PC-9 (cell line): ENCODE measurements around the gene PEF1. TPM values are rescaled to one million over a fixed set of nuclear protein-coding genes. Genes with fewer than 3 reads are reported as not detected.

Source experiments
- BruUV-seq: library from RNA; stranded (reverse); fragments of 400-500 nt; replicated peaks from 2 replicates; lab custom pipeline; 2021; lab: Mats Ljungman, UMichigan
- CTCF ChIA-PET: fragments of 300-600 bp; sonication (Branson Sonifier 250); formaldehyde crosslinking; loops from one replicate; lab custom pipeline; 2022; ENCODE audit warnings: antibody characterized with exemption; lab: Charles Lee
- POLR2A ChIA-PET: fragments of 300-600 bp; sonication (Branson Sonifier 250); formaldehyde crosslinking; loops from one replicate; lab custom pipeline; 2022; ENCODE audit warnings: antibody characterized with exemption; ENCODE audit not compliant: unreplicated experiment; lab: Charles Lee
- DNase-seq, 2 experiments: peaks; one replicate each; pipeline versions ENCODE4 v3.0.0 to v3.0.0-alpha.2; 2015 to 2022; ENCODE audit warnings: mixed read lengths in 1 of 2
- H2AFZ ChIP-seq: fragments of 200-600 bp; sonication (generic); 2 replicates; pipeline ENCODE4 v1.8.1; 2017; ENCODE audit warnings: antibody characterized with exemption
- H3F3A ChIP-seq: fragments of 200-600 bp; sonication (generic); 2 replicates; pipeline ENCODE4 v1.8.1; 2017; ENCODE audit warnings: antibody characterized with exemption, mild to moderate bottlenecking, low read depth; ENCODE audit not compliant: insufficient read depth
- H3K27ac ChIP-seq: fragments of 200-600 bp; sonication (generic); 2 replicates; pipeline ENCODE4 v1.6.1; 2016; ENCODE audit warnings: mixed run types
- H3K27me3 ChIP-seq: fragments of 200-600 bp; sonication (generic); 2 replicates; pipeline ENCODE4 v1.6.1; 2016; ENCODE audit warnings: low read depth, mixed run types; ENCODE audit not compliant: insufficient read depth
- H3K36me3 ChIP-seq: fragments of 200-600 bp; sonication (generic); 2 replicates; pipeline ENCODE4 v1.6.1; 2016; ENCODE audit warnings: low read depth, mixed run types
- H3K4me1 ChIP-seq: fragments of 200-600 bp; sonication (generic); replicated peaks from 2 replicates; pipeline ENCODE4 v1.6.1; 2016; ENCODE audit warnings: mixed run types; ENCODE audit not compliant: insufficient read depth
- H3K4me2 ChIP-seq: fragments of 200-600 bp; sonication (generic); 2 replicates; pipeline ENCODE4 v1.6.1; 2017; ENCODE audit warnings: mixed run types
- H3K4me3 ChIP-seq: fragments of 200-600 bp; sonication (generic); 2 replicates; pipeline ENCODE4 v1.6.1; 2016; ENCODE audit warnings: mixed run types
- H3K79me2 ChIP-seq: fragments of 200-600 bp; sonication (generic); 2 replicates; pipeline ENCODE4 v1.6.1; 2017; ENCODE audit warnings: low read depth, mixed run types
- H3K9me2 ChIP-seq: fragments of 200-600 bp; sonication (generic); 2 replicates; pipeline ENCODE4 v1.8.1; 2017; ENCODE audit warnings: mild to moderate bottlenecking; ENCODE audit not compliant: insufficient read depth
- H3K9me3 ChIP-seq: fragments of 200-600 bp; sonication (generic); 2 replicates; pipeline ENCODE4 v1.8.1; 2016; ENCODE audit warnings: low read depth; ENCODE audit not compliant: insufficient read depth
- H4K20me1 ChIP-seq: fragments of 200-600 bp; sonication (generic); 2 replicates; pipeline ENCODE4 v1.8.1; 2017; ENCODE audit not compliant: insufficient read depth
- EZH2 ChIP-seq: fragments of 200-600 bp; sonication (generic); IDR thresholded peaks from 2 replicates; pipeline ENCODE4 v1.8.0; 2017; ENCODE audit warnings: antibody characterized with exemption, low read depth
- intact Hi-C: fragments of 100-400 bp; cut with micrococcal nuclease; formaldehyde crosslinking; loops from one replicate; pipeline ENCODE4 v1.10.0; 2022; ENCODE audit not compliant: unreplicated experiment
- total RNA-seq: library from RNA; stranded (reverse); gene quantifications from 2 replicates; pipeline ENCODE4 v1.2.3, GENCODE V29; 2021
- TF ChIP-seq, protein P1 (sequence below): fragments of 200-600 bp; sonication (generic); conservative IDR thresholded peaks from 2 replicates; pipeline ENCODE4 v1.6.1; 2017; ENCODE audit warnings: mixed run types, antibody characterized with exemption, mild to moderate bottlenecking, moderate library complexity

The PEF1 gene
- total RNA-seq, 1 experiment from 2014 or later, result 40.3 TPM

DNA sequence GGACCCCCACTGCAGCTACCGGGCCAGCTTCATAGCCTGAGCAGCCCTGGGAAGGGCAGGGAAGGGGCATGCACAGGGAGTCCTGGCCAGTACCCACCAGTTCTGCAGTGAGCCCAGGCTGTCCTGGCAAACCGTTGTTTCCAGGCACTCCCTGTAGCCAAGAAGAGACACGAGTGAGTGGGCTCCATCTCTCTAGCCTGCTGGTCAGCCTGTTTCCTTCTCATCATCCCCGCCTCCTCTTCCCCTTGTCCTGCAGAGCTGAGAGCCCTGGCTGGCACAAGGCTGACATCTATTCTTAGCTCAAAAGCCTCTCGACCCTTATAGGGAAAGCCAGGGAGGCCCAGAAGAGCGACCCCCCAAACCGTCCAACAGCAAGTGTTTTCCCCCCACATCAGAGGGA lies 30.5 kb upstream of the PEF1 start:
- H3F3A ChIP-seq, result peaks cover 32% of the 10 kb centered on the region
- no peaks in the 10 kb centered on the region for H3K36me3 ChIP-seq
- intact Hi-C loops, result no loop called here
- no peak for DNase-seq
- BruUV-seq, result no TSS peak
- POLR2A ChIA-PET, result interaction anchor here (0.6 kb wide), 1 partner anchor 40 kb away, joined by 4 read pairs; no protein-coding TSS in a partner anchor
- H3K27ac ChIP-seq, result no peak overlapping the region
- H3K4me3 ChIP-seq, result no peak overlapping the region
- H3K9me3 ChIP-seq, result no peaks in the 10 kb centered on the region
- CTCF ChIA-PET, result interaction anchor here (0.6 to 1.0 kb wide), 3 partner anchors 20 to 71 kb away, joined by 3 to 5 read pairs (median 5); no protein-coding TSS in a partner anchor
- no peaks in the 10 kb centered on the region for H4K20me1 ChIP-seq
- H3K27me3 ChIP-seq, result no peaks in the 10 kb centered on the region
- peak overlapping the region; percentile 59 for H3K4me2 ChIP-seq
- H2AFZ ChIP-seq, result no peak overlapping the region
- no peaks in the 10 kb centered on the region for H3K79me2 ChIP-seq
- TF ChIP-seq, protein P1, sequence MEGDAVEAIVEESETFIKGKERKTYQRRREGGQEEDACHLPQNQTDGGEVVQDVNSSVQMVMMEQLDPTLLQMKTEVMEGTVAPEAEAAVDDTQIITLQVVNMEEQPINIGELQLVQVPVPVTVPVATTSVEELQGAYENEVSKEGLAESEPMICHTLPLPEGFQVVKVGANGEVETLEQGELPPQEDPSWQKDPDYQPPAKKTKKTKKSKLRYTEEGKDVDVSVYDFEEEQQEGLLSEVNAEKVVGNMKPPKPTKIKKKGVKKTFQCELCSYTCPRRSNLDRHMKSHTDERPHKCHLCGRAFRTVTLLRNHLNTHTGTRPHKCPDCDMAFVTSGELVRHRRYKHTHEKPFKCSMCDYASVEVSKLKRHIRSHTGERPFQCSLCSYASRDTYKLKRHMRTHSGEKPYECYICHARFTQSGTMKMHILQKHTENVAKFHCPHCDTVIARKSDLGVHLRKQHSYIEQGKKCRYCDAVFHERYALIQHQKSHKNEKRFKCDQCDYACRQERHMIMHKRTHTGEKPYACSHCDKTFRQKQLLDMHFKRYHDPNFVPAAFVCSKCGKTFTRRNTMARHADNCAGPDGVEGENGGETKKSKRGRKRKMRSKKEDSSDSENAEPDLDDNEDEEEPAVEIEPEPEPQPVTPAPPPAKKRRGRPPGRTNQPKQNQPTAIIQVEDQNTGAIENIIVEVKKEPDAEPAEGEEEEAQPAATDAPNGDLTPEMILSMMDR, result no peak
- TF ChIP-seq EZH2, result no peak
- no peaks in the 10 kb centered on the region for H3K9me2 ChIP-seq
- peaks cover 49% of the 10 kb centered on the region for H3K4me1 ChIP-seq

DNA sequence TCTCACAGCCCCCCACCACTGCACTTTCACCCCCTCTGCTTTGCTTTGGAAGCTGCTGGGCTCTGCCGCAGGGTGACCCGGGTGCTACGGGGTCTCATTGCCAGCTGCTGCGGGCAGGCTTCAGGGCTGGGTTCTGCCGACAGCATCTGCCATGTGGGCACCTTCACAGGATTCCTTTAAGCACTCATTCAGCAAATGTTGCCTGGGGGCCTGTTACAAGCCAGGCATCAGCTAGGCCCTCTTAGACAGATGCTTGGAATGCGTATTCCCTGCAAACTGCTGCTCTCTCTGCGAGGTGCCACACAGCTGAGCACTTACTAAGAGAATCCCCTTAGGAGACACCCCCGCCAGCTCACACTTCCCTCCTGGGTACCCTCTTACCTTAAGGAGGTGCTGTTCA lies 29.9 kb upstream of the PEF1 start:
- TF ChIP-seq, protein P1, result no peak
- no peak for TF ChIP-seq EZH2
- CTCF ChIA-PET, result interaction anchor here (0.6 to 1.0 kb wide), 2 partner anchors 21 to 72 kb away, joined by 3 to 5 read pairs; no protein-coding TSS in a partner anchor

DNA sequence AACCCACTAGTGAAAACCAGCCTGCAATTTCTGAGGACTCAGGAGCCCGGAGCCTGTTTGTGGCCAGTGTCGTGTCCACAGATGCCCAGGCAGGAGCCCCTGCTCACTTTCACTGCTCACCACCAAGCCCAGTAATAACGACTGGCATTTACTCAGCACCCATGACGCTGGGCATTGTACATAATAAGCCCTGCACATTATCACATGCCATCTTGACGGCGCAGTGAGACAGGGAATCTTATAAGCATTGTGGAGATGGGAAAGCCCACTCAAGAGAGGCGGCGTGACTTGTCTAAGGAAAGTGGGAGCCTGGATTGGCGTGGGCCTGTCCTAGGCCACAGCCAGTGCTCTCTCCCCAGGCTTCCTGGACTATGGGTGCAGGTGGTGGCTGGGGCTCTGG lies 28.8 kb upstream of the PEF1 start:
- no peak for DNase-seq
- ChIA-PET POLR2A (no interaction called here), CTCF (no interaction called here)
- Histone ChIP-seq H3K4me2 (no peak overlapping the region), H3K27ac (no peak overlapping the region), H3K9me3 (no peaks in the 10 kb centered on the region), H3K36me3 (no peaks in the 10 kb centered on the region), H3F3A (peaks cover 45% of the 10 kb centered on the region), H3K4me3 (no peak overlapping the region), H2AFZ (no peak overlapping the region), H3K79me2 (no peaks in the 10 kb centered on the region), H3K9me2 (no peaks in the 10 kb centered on the region), H3K4me1 (peaks cover 64% of the 10 kb centered on the region), H3K27me3 (no peaks in the 10 kb centered on the region), H4K20me1 (no peaks in the 10 kb centered on the region)
- BruUV-seq, result no TSS peak
- TF ChIP-seq, protein P1, result no peak
- TF ChIP-seq EZH2, result no peak
- intact Hi-C loops, result no loop called here

More for the DNA sequence above, 29.9 kb upstream of the PEF1 start:
- no peaks in the 10 kb centered on the region for H3K9me3 ChIP-seq
- peaks cover 35% of the 10 kb centered on the region for H3F3A ChIP-seq
- peaks cover 54% of the 10 kb centered on the region for H3K4me1 ChIP-seq
- BruUV-seq, result no TSS peak
- no peaks in the 10 kb centered on the region for H3K79me2 ChIP-seq
- H4K20me1 ChIP-seq, result no peaks in the 10 kb centered on the region
- POLR2A ChIA-PET, result interaction anchor here (0.5 kb wide), 1 partner anchor 142 kb away, joined by 3 read pairs; no protein-coding TSS in a partner anchor
- no peaks in the 10 kb centered on the region for H3K36me3 ChIP-seq
- no peak overlapping the region for H3K4me3 ChIP-seq
- no peaks in the 10 kb centered on the region for H3K27me3 ChIP-seq
- H2AFZ ChIP-seq, result no peak overlapping the region
- H3K4me2 ChIP-seq, result peak overlapping the region; percentile 59
- intact Hi-C loops, result no loop called here
- no peaks in the 10 kb centered on the region for H3K9me2 ChIP-seq
- DNase-seq, result peak; percentile 28 to 85
- no peak overlapping the region for H3K27ac ChIP-seq
